ENCODE data around the gene SYNJ2. TPM values are rescaled to one million over a fixed set of nuclear protein-coding genes. Genes with fewer than 3 reads are reported as not detected.
A peak's percentile ranks its signal among the peaks of the same experiment; 100 is the strongest.

The SYNJ2 gene
- total RNA-seq, 1 donor from 2014 or later, result 31.8 TPM

DNA sequence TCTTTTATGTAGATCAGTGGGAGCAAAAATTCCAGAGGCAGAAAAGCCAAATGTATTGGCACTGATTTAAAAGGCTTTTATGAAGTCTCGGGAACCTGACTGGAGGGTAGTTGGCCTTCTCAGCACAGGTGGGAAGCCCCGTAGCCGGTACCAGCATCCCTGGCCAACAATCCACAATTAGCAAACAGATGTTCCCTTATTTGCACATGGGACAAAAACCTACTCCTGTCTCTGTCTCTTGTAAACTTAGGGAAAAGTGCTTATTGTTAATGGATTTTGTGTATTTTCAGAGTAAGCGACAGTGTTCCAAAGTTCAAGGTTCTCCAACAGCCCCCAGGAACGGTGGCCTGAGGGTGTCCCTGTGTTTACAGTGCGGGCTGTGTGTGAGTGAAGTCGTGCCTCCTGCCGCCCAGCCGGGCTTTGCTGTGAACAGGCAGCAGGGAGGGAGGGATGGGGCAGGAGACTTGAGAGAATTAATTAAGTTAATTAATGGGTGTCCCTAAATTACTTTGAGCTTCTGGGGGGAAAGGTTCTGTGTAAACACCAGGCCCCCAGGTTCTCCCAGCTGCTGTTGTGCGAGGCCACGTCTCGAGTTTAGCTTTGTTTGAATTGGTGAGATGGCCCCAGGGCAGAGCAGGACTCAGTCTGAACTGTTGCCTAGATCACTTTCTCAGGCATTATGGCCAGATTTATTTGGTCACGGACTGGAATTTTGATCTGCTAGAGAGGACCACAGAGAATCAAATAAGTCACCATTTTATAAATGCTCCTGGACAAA lies 3.9 kb downstream of the SYNJ2 start:
- Histone ChIP-seq H3K4me3 (ENCODE audit: insufficient read depth, low read depth, low read length) (peak overlapping the region; percentile 86), H3K4me2 (ENCODE audit: low read length) (peak overlapping the region; percentile 88), H3K79me2 (ENCODE audit: insufficient read depth, low read length) (peaks cover 85% of the 10 kb centered on the region), H4K20me1 (ENCODE audit: insufficient read depth, low read length) (peaks cover 66% of the 10 kb centered on the region), H3K9ac (ENCODE audit: low read length) (peak overlapping the region; percentile 86), H3K9me3 (ENCODE audit: insufficient read depth, low read depth, low read length) (no peaks in the 10 kb centered on the region), H3K27ac (ENCODE audit: low read depth, low read length) (peak overlapping the region; percentile 55), H3K36me3 (ENCODE audit: insufficient read depth, low read length) (no peaks in the 10 kb centered on the region), H2AFZ (ENCODE audit: low read depth, low read length) (no peak overlapping the region), H3K4me1 (ENCODE audit: insufficient read depth, low read length) (peaks cover 57% of the 10 kb centered on the region), H3K27me3 (ENCODE audit: insufficient read depth, low read length) (no peaks in the 10 kb centered on the region)
- Mint-ChIP-seq H3K4me3 (ENCODE audit: unreplicated experiment) (no peak overlapping the region), H3K36me3 (ENCODE audit: low read depth, unreplicated experiment) (peaks cover 1% of the 10 kb centered on the region), H3K27ac (ENCODE audit: unreplicated experiment) (peak overlapping the region; percentile 41), H3K9me3 (ENCODE audit: unreplicated experiment) (no peaks in the 10 kb centered on the region), H3K4me1 (ENCODE audit: low read depth, unreplicated experiment) (peaks cover 28% of the 10 kb centered on the region), H3K27me3 (ENCODE audit: low read depth, unreplicated experiment) (no peaks in the 10 kb centered on the region)
- no peak for TF ChIP-seq EZH2 (IDR thresholded peaks at IDR 0.05; ENCODE audit: insufficient read depth, low read length)
- TF ChIP-seq, protein P1, sequence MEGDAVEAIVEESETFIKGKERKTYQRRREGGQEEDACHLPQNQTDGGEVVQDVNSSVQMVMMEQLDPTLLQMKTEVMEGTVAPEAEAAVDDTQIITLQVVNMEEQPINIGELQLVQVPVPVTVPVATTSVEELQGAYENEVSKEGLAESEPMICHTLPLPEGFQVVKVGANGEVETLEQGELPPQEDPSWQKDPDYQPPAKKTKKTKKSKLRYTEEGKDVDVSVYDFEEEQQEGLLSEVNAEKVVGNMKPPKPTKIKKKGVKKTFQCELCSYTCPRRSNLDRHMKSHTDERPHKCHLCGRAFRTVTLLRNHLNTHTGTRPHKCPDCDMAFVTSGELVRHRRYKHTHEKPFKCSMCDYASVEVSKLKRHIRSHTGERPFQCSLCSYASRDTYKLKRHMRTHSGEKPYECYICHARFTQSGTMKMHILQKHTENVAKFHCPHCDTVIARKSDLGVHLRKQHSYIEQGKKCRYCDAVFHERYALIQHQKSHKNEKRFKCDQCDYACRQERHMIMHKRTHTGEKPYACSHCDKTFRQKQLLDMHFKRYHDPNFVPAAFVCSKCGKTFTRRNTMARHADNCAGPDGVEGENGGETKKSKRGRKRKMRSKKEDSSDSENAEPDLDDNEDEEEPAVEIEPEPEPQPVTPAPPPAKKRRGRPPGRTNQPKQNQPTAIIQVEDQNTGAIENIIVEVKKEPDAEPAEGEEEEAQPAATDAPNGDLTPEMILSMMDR (IDR thresholded peaks at IDR 0.05; ENCODE audit: insufficient read depth, low read depth, low read length), result no peak
- no peak for DNase-seq (ENCODE audit: low read depth)
- FAIRE-seq, result no peak

DNA sequence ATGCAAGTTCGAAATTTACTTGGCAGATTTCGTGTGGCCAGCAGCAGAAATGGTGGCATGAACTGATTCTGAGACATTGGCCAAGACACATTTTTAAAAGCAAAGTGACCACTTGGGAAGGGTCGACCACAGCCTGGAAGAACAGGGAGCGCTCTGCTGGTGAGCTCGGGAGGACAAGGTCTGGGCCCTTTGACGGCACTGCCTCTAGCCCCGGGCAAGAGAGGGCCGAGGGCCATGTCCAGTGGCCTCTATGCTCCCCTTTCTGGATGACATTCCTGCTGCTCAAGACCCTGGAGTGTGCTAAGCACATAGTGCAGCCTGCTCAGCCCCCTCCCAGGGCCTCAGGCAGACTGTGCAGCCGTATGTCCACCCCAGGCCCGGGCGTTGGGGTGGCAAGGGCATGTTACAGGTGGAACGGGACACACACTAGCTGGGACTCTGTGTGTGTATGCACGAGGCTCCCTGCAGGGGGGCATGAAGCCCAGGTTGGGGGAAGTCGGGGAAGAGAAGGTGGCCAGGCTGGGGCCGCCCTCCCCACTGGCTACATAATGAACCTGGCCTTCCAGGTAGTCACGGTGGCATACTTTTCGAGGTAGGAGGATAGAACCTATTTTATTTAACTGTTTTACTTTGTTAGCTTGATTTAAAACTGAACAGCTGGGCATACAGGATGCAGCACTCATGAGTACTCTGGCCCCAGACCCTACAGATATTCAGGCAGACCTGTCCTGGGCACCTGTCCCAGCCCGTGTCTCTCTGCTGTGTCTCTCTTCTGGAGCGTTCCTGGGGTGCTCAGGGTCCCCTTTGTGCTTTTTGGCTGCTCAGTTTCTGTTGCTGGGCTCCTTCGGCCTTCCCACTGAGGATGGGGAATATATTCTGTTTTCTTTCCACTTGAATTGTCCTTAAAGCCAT lies 6.4 kb downstream of the SYNJ2 start:
- Histone ChIP-seq H3K9me3 (ENCODE audit: insufficient read depth, low read depth, low read length) (no peaks in the 10 kb centered on the region), H3K9ac (ENCODE audit: low read length) (peak overlapping the region; percentile 8), H4K20me1 (ENCODE audit: insufficient read depth, low read length) (peaks cover 79% of the 10 kb centered on the region), H3K4me1 (ENCODE audit: insufficient read depth, low read length) (peaks cover 56% of the 10 kb centered on the region), H3K36me3 (ENCODE audit: insufficient read depth, low read length) (no peaks in the 10 kb centered on the region), H3K79me2 (ENCODE audit: insufficient read depth, low read length) (peaks cover 100% of the 10 kb centered on the region), H3K27ac (ENCODE audit: low read depth, low read length) (no peak overlapping the region), H3K4me3 (ENCODE audit: insufficient read depth, low read depth, low read length) (no peak overlapping the region), H2AFZ (ENCODE audit: low read depth, low read length) (no peak overlapping the region), H3K27me3 (ENCODE audit: insufficient read depth, low read length) (no peaks in the 10 kb centered on the region), H3K4me2 (ENCODE audit: low read length) (no peak overlapping the region)
- Mint-ChIP-seq H3K4me1 (ENCODE audit: low read depth, unreplicated experiment) (peaks cover 30% of the 10 kb centered on the region), H3K9me3 (ENCODE audit: unreplicated experiment) (no peaks in the 10 kb centered on the region), H3K4me3 (ENCODE audit: unreplicated experiment) (no peak overlapping the region), H3K36me3 (ENCODE audit: low read depth, unreplicated experiment) (peaks cover 1% of the 10 kb centered on the region), H3K27ac (ENCODE audit: unreplicated experiment) (no peak overlapping the region), H3K27me3 (ENCODE audit: low read depth, unreplicated experiment) (no peaks in the 10 kb centered on the region)
- FAIRE-seq (no peak), DNase-seq (ENCODE audit: low read depth) (no peak)
- TF ChIP-seq, protein P1 (IDR thresholded peaks at IDR 0.05; ENCODE audit: insufficient read depth, low read depth, low read length), result no peak
- no peak for TF ChIP-seq EZH2 (IDR thresholded peaks at IDR 0.05; ENCODE audit: insufficient read depth, low read length)

Measured in astrocyte (in vitro differentiated cells and primary cell).